Tibial nerve (tissue), 4 donors: Measurements from ENCODE around the gene KLK3. TPM values are rescaled to one million over a fixed set of nuclear protein-coding genes. Genes with fewer than 3 reads are reported as not detected.

ENCODE experiments used
- DNase-seq, 2 donors: peaks; one replicate each; pipeline ENCODE4 v3.0.0-alpha.2; 2019; ENCODE audit warnings: low spot score in 2 of 2
- H3K27ac ChIP-seq, 4 donors: fragments of 200-600 bp; sonication (generic) in 3 of 4; one replicate each; pipeline ENCODE4 v1.5.1; 2017 to 2019; ENCODE audit warnings: mild to moderate bottlenecking in 1 of 4
- H3K27me3 ChIP-seq, 2 donors: fragments of 200-600 bp; sonication (generic) in 1 of 2; one replicate each; pipeline versions ENCODE4 v1.5.1 to v1.6.0; 2017 to 2019
- H3K36me3 ChIP-seq, 3 donors: fragments of 200-600 bp; sonication (generic); one replicate each; pipeline ENCODE4 v1.5.1; 2018 to 2019
- H3K4me1 ChIP-seq, 4 donors: fragments of 200-600 bp; sonication (generic) in 3 of 4; one replicate each; pipeline ENCODE4 v1.5.1; 2017 to 2019
- H3K4me3 ChIP-seq, 4 donors: fragments of 200-600 bp; sonication (generic) in 3 of 4; one replicate each; pipeline ENCODE4 v1.5.1; 2017 to 2019; ENCODE audit warnings: mild to moderate bottlenecking in 1 of 4, moderate library complexity in 1 of 4
- H3K9me3 ChIP-seq, 4 donors: fragments of 200-600 bp; sonication (generic) in 3 of 4; one replicate each; pipeline ENCODE4 v1.5.1; 2017 to 2019
- EP300 ChIP-seq, 2 donors: sonication (generic); formaldehyde crosslinking; IDR thresholded peaks; one replicate each; pipeline ENCODE4 v1.6.1; 2017; ENCODE audit warnings: antibody characterized with exemption in 2 of 2, mild to moderate bottlenecking in 1 of 2
- POLR2A ChIP-seq, 2 donors: fragments of 450-650 bp; IDR thresholded peaks; one replicate each; pipeline ENCODE4 v1.6.1; 2017; ENCODE audit warnings: antibody characterized with exemption in 2 of 2, mild to moderate bottlenecking in 2 of 2, moderate library complexity in 2 of 2
- WGBS, 2 donors: methylation state at CpG; one replicate each; pipeline ENCODE4 v1.1.5; 2018; 5-methylcytosine and 5-hydroxymethylcytosine counted together
- total RNA-seq, 4 donors: library from RNA; depleted of rRNA; stranded (reverse); fragments of >200 nt; gene quantifications; one replicate each; pipeline ENCODE4 v1.1.0, GENCODE V29; 2016
- TF ChIP-seq, protein P1 (sequence below), 5 experiments: fragments of 200-600 bp in 3 of 5; fragments of 450-650 bp in 2 of 5; sonication (generic) in 3 of 5; IDR thresholded peaks; one replicate each; pipeline ENCODE4 v1.5.1; 2016 to 2019; ENCODE audit warnings: antibody characterized with exemption in 5 of 5, mild to moderate bottlenecking in 3 of 5, moderate library complexity in 2 of 5

Gene KLK3
- total RNA-seq, 4 donors from 2014 or later: not detected

DNA sequence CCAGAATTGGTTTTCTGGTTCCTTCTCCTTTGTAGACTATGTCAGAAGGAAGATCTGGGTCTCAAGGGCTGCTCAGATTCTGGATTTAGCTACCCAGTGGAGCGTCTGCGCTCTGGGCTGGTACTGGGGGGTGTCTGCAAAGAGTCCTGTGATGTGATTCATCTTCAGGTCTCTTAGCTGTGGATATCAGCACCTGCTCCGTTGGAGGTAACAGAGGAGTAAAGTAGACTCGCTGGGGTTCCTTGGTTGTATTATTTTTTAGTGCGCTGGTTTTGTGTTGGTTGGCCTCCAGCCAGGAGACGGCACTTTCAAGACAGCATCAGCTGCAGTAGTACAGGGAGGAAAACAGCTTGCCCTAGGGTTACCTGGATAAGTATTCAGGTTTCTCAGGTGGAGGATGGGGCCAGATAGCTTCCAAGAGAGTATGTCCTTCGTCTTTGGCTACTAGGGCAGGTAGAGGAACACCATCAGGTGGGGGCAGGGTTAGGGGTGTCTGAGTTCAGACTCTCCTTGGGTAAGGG lies 11.0 kb upstream of the KLK3 start:
- H3K4me1 ChIP-seq: no peaks in the 10 kb centered on the region
- H3K27ac ChIP-seq: no peak overlapping the region
- H3K4me3 ChIP-seq: no peak overlapping the region
- DNase-seq: no peak
- peaks cover 0 to 7% of the 10 kb centered on the region in 2 donors for H3K27me3 ChIP-seq
- WGBS, 2 donors: 80 to 84% methylated on average over 7 of the region's 7 CpGs
- TF ChIP-seq EP300 (IDR thresholded peaks at IDR 0.05): no peak
- TF ChIP-seq, protein P1, sequence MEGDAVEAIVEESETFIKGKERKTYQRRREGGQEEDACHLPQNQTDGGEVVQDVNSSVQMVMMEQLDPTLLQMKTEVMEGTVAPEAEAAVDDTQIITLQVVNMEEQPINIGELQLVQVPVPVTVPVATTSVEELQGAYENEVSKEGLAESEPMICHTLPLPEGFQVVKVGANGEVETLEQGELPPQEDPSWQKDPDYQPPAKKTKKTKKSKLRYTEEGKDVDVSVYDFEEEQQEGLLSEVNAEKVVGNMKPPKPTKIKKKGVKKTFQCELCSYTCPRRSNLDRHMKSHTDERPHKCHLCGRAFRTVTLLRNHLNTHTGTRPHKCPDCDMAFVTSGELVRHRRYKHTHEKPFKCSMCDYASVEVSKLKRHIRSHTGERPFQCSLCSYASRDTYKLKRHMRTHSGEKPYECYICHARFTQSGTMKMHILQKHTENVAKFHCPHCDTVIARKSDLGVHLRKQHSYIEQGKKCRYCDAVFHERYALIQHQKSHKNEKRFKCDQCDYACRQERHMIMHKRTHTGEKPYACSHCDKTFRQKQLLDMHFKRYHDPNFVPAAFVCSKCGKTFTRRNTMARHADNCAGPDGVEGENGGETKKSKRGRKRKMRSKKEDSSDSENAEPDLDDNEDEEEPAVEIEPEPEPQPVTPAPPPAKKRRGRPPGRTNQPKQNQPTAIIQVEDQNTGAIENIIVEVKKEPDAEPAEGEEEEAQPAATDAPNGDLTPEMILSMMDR (IDR thresholded peaks at IDR 0.05): no peak
- TF ChIP-seq POLR2A (IDR thresholded peaks at IDR 0.05): no peak
- peaks cover 0 to 46% (median 0%) of the 10 kb centered on the region in 4 donors for H3K9me3 ChIP-seq
- no peaks in the 10 kb centered on the region for H3K36me3 ChIP-seq

DNA sequence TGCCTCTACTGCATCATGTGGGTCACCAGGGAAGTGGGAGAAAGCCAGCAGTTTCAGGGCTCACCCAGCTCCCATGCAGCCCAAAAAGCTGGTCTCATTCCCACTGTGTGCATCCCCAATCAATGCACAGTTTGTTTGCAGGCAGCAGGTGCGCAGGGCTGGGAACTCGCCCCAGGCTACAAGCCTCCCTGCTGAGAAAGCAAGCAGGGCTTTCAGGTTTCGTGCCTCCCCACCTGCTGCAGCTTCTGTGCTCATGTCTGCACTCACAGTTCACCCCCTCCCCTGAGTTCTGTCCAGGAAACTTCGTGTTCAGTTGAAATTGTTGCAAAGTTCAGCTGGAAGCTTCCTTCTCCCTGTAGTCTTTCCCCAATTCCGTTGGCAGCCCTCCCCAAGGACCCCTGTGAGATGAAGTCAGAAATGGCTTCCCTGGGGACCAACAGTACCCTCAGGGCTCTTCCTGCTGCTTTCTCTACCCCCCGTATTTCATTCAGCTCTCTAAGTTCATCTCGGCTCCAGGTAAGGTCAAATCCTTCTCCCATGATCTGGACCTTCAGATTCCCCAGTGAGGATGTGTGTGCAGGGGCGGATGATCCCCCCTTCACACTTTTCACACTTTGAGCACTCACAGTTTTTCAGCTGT lies 10.3 kb upstream of the KLK3 start:
- no peak overlapping the region for H3K4me3 ChIP-seq
- DNase-seq: no peak
- no peak for TF ChIP-seq POLR2A (IDR thresholded peaks at IDR 0.05)
- TF ChIP-seq EP300 (IDR thresholded peaks at IDR 0.05): no peak
- TF ChIP-seq, protein P1 (IDR thresholded peaks at IDR 0.05): no peak
- peaks cover 0 to 46% (median 0%) of the 10 kb centered on the region in 4 donors for H3K9me3 ChIP-seq
- WGBS, 2 donors: 55 to 62% methylated on average over 8 of the region's 8 CpGs
- no peaks in the 10 kb centered on the region for H3K36me3 ChIP-seq
- H3K4me1 ChIP-seq: no peaks in the 10 kb centered on the region
- H3K27me3 ChIP-seq: peaks cover 0 to under 1% of the 10 kb centered on the region in 2 donors
- H3K27ac ChIP-seq: no peak overlapping the region

DNA sequence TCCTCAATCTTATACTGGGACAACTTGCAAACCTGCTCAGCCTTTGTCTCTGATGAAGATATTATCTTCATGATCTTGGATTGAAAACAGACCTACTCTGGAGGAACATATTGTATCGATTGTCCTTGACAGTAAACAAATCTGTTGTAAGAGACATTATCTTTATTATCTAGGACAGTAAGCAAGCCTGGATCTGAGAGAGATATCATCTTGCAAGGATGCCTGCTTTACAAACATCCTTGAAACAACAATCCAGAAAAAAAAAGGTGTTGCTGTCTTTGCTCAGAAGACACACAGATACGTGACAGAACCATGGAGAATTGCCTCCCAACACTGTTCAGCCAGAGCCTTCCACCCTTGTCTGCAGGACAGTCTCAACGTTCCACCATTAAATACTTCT lies 4.0 kb upstream of the KLK3 start:
- Histone ChIP-seq H3K27ac (no peak overlapping the region), H3K27me3 (no peaks in the 10 kb centered on the region), H3K36me3 (no peaks in the 10 kb centered on the region), H3K4me3 (no peak overlapping the region), H3K9me3 (no peaks in the 10 kb centered on the region), H3K4me1 (no peaks in the 10 kb centered on the region)
- TF ChIP-seq, protein P1 (IDR thresholded peaks at IDR 0.05): no peak
- TF ChIP-seq EP300 (IDR thresholded peaks at IDR 0.05) (no peak), POLR2A (IDR thresholded peaks at IDR 0.05) (no peak)
- WGBS, 2 donors: 60 to 72% methylated on average over 3 of the region's 3 CpGs
- no peak for DNase-seq

DNA sequence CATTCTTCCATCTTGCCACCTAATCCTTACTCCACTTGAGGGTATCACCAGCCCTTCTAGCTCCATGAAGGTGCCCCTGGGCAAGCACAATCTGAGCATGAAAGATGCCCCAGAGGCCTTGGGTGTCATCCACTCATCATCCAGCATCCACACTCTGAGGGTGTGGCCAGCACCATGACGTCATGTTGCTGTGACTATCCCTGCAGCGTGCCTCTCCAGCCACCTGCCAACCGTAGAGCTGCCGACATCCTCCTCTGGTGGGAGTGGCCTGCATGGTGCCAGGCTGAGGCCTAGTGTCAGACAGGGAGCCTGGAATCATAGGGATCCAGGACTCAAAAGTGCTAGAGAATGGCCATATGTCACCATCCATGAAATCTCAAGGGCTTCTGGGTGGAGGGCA lies 3.1 kb upstream of the KLK3 start:
- Histone ChIP-seq H3K4me3 (no peak overlapping the region), H3K27ac (no peak overlapping the region), H3K27me3 (no peaks in the 10 kb centered on the region), H3K9me3 (no peaks in the 10 kb centered on the region), H3K4me1 (no peaks in the 10 kb centered on the region), H3K36me3 (no peaks in the 10 kb centered on the region)
- 63 to 86% methylated on average over 4 of the region's 4 CpGs for WGBS, 2 donors
- no peak for DNase-seq
- no peak for TF ChIP-seq EP300 (IDR thresholded peaks at IDR 0.05)
- no peak for TF ChIP-seq POLR2A (IDR thresholded peaks at IDR 0.05)
- TF ChIP-seq, protein P1 (IDR thresholded peaks at IDR 0.05): no peak

DNA sequence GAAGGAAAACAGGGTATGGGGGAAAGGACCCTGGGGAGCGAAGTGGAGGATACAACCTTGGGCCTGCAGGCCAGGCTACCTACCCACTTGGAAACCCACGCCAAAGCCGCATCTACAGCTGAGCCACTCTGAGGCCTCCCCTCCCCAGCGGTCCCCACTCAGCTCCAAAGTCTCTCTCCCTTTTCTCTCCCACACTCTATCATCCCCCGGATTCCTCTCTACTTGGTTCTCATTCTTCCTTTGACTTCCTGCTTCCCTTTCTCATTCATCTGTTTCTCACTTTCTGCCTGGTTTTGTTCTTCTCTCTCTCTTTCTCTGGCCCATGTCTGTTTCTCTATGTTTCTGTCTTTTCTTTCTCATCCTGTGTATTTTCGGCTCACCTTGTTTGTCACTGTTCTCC lies 2.7 kb downstream of the KLK3 start:
- Histone ChIP-seq H3K4me3 (no peak overlapping the region), H3K27ac (no peak overlapping the region), H3K9me3 (no peaks in the 10 kb centered on the region), H3K36me3 (no peaks in the 10 kb centered on the region), H3K27me3 (peaks cover 0 to 21% of the 10 kb centered on the region in 2 donors), H3K4me1 (no peaks in the 10 kb centered on the region)
- no peak for DNase-seq
- TF ChIP-seq POLR2A (IDR thresholded peaks at IDR 0.05): no peak
- TF ChIP-seq EP300 (IDR thresholded peaks at IDR 0.05): no peak
- TF ChIP-seq, protein P1 (IDR thresholded peaks at IDR 0.05): no peak
- 68 to 70% methylated on average over 6 of the region's 6 CpGs for WGBS, 2 donors
